ENCODE measurements around the gene LIMCH1.

The LIMCH1 gene

DNA sequence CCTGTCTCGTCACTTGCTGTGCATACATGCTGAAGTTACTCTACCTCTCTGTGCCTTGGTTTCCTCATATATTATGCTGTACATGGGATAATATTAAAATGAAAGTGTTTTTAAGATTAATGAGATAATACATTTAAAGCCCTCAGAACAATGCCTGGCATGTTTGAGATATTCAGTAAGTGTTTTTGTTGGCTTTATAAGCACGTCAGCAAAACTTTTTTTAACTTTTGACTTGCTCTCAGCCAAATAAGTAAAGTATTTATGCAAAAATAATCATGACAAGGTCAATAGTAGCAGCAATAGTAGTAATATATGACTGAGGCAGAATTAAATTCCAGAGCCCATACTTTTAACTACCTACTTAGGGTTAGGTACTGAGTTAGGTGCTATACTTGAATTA lies 29.2 kb downstream of the LIMCH1 start:
- H3K27me3 Mint-ChIP-seq, result no peaks in the 10 kb centered on the region
- ATAC-seq (ENCODE audit: low read depth) (no peak), DNase-seq (ENCODE audit: low spot score in 2 of 2) (no peak)
- no peaks in the 10 kb centered on the region for H3K9me3 Mint-ChIP-seq
- H3K27ac Mint-ChIP-seq, result no peak overlapping the region
- H3K36me3 Mint-ChIP-seq, result no peaks in the 10 kb centered on the region
- H3K4me3 Mint-ChIP-seq, result no peak overlapping the region
- H3K4me1 Mint-ChIP-seq, result no peaks in the 10 kb centered on the region

DNA sequence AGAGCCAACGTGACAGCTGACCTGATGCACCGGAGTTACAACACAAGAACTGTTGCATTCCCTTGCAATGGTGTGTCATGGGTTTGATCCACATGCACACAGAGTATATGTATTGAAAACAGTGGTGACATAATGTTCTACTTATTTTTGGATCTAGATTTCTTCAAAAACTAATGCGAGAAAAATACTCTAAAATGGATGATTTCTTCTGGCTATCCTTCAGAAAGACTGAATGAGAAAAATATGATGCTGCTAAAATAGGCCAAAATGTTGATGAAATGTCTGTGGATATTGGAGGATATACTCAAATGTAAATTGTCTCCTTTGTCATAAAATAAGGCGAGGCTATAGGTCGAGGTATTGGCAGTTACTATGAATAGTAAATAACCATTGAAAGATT lies 30.4 kb downstream of the LIMCH1 start:
- Mint-ChIP-seq H3K9me3 (no peaks in the 10 kb centered on the region), H3K4me3 (no peak overlapping the region), H3K27ac (no peak overlapping the region), H3K36me3 (no peaks in the 10 kb centered on the region), H3K27me3 (no peaks in the 10 kb centered on the region), H3K4me1 (no peaks in the 10 kb centered on the region)
- ATAC-seq (ENCODE audit: low read depth) (no peak), DNase-seq (ENCODE audit: low spot score in 2 of 2) (no peak)

DNA sequence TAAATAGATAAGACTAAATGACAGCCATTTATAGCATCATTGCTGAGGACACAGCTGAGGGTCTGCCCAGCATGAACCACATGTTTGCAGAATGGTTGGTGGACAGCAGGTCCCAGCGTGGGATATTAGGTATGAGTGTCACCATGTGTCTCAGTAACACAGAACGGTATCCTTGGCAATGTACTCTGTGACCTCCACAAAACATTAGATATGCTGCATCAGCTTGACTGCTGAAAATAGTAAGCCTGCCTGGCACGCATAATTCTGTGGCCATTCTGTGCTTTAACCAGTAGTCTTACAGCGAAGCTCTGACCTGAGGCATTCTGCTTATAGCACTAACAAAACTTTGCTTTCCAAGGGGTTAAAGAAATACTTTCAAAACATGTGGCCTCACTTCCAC lies 32.0 kb downstream of the LIMCH1 start:
- H3K4me1 Mint-ChIP-seq, result no peaks in the 10 kb centered on the region
- DNase-seq (ENCODE audit: low spot score in 2 of 2), result no peak
- no peak overlapping the region for H3K4me3 Mint-ChIP-seq
- no peak overlapping the region for H3K27ac Mint-ChIP-seq
- no peaks in the 10 kb centered on the region for H3K9me3 Mint-ChIP-seq
- no peaks in the 10 kb centered on the region for H3K27me3 Mint-ChIP-seq
- H3K36me3 Mint-ChIP-seq, result no peaks in the 10 kb centered on the region
- ATAC-seq (ENCODE audit: low read depth), result no peak

DNA sequence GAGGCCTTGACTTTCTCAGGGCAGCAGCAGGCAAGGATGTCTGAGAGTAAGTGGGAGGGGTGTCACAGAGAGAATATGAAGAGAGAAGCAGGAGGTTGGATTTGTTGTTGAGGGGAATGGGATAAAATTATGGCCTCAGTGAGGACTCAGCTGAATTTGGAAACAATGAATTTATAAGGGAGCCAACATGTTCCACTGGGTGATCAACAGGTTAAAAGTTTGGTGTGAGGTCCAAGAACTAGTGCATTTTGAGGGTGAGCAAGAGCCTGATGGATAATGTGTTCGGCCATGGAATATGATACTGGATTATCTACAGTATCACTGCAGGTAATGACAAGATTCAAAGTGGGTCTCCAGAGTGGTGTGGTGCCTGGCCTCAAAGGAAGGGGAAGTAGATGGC lies 33.5 kb downstream of the LIMCH1 start:
- H3K9me3 Mint-ChIP-seq, result no peaks in the 10 kb centered on the region
- H3K27me3 Mint-ChIP-seq, result no peaks in the 10 kb centered on the region
- H3K36me3 Mint-ChIP-seq, result no peaks in the 10 kb centered on the region
- DNase-seq (ENCODE audit: low spot score in 2 of 2) (no peak), ATAC-seq (ENCODE audit: low read depth) (no peak)
- no peaks in the 10 kb centered on the region for H3K4me1 Mint-ChIP-seq
- H3K27ac Mint-ChIP-seq, result no peak overlapping the region
- H3K4me3 Mint-ChIP-seq, result no peak overlapping the region

DNA sequence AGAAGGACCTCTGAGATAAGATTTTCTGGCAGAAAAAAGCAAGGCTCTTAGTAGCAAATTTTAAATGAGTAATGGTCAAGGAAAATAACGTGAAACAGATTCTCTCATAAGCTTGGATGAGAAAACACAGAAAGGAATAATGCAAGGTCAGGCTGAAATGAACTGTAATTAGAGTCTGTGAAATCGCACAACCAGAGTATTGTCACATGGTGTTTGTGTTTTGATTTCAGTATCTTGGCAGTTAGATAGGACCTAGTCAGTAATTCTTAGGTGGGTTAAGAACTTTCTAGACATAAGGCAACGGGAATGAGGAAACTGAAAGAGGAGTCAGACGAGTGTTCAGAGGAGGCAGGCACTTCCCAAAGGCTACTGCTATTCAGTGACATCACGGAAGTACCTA lies 34.6 kb downstream of the LIMCH1 start:
- H3K9me3 Mint-ChIP-seq, result no peaks in the 10 kb centered on the region

DNA sequence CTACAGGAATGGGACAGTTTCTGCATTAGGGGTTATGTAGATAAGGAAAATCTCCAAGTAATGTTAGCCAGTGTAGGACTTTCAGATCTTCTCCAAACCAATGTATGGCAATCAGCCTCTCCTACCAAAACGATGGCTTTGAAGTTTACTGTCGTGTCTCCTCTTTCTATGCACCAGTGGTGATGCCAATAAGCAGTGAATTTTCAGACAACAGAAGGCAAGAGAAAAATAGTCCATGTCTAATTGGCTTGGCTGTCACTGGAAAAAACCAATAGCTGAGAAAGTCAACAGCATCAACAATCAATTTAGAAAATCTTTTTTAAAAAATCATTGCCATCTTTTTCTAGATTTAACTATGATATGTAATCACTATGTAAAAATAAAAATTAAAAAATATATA lies 35.0 kb downstream of the LIMCH1 start:
- Mint-ChIP-seq H3K4me1 (no peaks in the 10 kb centered on the region), H3K27me3 (no peaks in the 10 kb centered on the region), H3K4me3 (no peak overlapping the region), H3K9me3 (no peaks in the 10 kb centered on the region), H3K36me3 (no peaks in the 10 kb centered on the region), H3K27ac (no peak overlapping the region)
- DNase-seq (ENCODE audit: low spot score in 2 of 2) (no peak), ATAC-seq (ENCODE audit: low read depth) (no peak)

More for the DNA sequence above, 34.6 kb downstream of the LIMCH1 start:
- ATAC-seq (ENCODE audit: low read depth) (no peak), DNase-seq (ENCODE audit: low spot score in 2 of 2) (no peak)
- H3K36me3 Mint-ChIP-seq, result no peaks in the 10 kb centered on the region
- no peak overlapping the region for H3K4me3 Mint-ChIP-seq
- H3K4me1 Mint-ChIP-seq, result no peaks in the 10 kb centered on the region
- no peak overlapping the region for H3K27ac Mint-ChIP-seq
- H3K27me3 Mint-ChIP-seq, result no peaks in the 10 kb centered on the region

DNA sequence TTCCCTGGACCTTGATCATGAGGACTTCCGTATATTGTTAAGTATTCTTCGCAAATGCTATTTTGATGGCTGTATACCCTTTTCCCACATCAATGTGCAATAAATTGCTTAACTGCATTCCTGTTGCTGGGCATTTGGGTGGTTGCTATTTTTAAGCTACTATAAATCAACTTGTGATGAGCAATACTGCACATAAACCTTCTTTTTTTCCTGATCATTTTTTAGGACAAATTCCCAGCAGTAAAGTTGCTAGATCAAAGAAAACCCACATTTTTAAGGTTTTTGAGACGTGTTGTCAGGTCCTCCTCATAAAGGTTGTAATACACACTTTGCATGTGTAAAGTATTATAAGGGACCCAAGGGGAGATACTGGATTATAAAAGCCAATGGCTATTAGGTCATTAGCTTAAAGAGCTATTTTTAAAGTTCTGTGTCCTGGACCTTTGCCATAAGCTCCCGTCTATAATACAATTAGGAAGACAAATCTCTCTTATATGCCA lies 35.6 kb downstream of the LIMCH1 start:
- no peaks in the 10 kb centered on the region for H3K36me3 Mint-ChIP-seq
- H3K4me1 Mint-ChIP-seq, result no peaks in the 10 kb centered on the region
- H3K27ac Mint-ChIP-seq, result no peak overlapping the region
- DNase-seq (ENCODE audit: low spot score in 2 of 2), result no peak
- H3K4me3 Mint-ChIP-seq, result no peak overlapping the region
- no peaks in the 10 kb centered on the region for H3K9me3 Mint-ChIP-seq
- ATAC-seq (ENCODE audit: low read depth), result no peak
- H3K27me3 Mint-ChIP-seq, result no peaks in the 10 kb centered on the region

DNA sequence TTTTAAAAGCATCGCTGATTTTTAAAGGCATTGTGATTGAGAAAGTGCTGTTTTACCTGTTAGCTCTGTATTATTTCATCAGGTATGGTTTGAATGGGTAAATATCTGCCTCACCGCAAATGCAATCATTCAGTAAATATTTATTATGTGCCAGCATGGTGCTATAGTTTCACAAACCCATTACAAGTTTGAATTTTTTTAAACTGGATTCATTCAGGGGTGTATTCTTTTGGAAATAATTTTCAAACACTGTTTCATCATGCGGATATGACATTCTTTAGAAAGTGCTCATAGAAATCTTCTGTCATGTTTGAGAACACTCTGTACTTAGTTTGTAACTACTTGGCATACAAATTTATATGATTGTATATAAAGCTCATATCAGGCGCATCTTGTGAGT lies 37.2 kb downstream of the LIMCH1 start:
- Mint-ChIP-seq H3K27me3 (no peaks in the 10 kb centered on the region), H3K9me3 (no peaks in the 10 kb centered on the region), H3K4me1 (no peaks in the 10 kb centered on the region), H3K27ac (no peak overlapping the region), H3K36me3 (no peaks in the 10 kb centered on the region), H3K4me3 (no peak overlapping the region)
- ATAC-seq (ENCODE audit: low read depth) (no peak), DNase-seq (ENCODE audit: low spot score in 2 of 2) (no peak)

DNA sequence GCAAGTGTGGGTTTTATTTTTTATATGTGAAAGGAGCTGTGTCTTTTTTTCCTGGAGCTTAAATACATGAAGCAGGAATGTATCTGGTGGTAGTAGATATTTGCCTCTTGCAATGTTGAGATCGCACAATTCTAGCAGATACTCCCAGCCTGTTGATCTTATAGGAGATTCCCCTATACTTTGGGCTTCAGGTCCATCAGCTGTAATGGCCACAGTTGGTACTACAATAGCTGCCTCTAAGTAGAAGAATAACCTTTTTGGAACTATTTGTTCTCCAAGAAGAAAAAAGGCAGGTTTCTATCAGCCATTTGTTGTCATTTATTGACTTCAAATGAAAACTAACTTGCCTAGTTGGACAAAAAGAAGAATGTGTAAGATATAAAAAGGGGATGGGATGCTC lies 37.7 kb downstream of the LIMCH1 start:
- no peak overlapping the region for H3K4me3 Mint-ChIP-seq
- no peaks in the 10 kb centered on the region for H3K4me1 Mint-ChIP-seq
- no peaks in the 10 kb centered on the region for H3K9me3 Mint-ChIP-seq
- no peak overlapping the region for H3K27ac Mint-ChIP-seq
- DNase-seq (ENCODE audit: low spot score in 2 of 2) (no peak), ATAC-seq (ENCODE audit: low read depth) (no peak)
- H3K36me3 Mint-ChIP-seq, result no peaks in the 10 kb centered on the region
- no peaks in the 10 kb centered on the region for H3K27me3 Mint-ChIP-seq

DNA sequence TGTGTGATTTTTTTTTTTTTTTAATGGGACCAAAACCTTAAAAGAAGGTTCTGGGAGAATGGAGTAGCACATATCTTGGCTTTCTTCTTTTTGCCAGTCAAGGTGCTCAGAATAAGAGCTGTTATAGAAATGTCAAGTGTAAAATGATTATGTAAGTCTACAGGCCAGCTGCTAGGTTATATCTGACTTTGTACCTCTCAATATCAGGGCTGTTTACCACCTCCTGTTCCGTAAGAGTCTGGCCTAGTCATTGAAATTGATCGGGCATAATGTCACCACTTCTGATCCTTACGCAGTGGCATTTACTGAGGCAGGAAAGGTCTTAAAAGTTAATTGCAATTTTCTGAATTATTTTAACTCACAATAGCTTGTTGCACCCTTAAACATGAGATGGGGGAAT lies 41.1 kb downstream of the LIMCH1 start:
- Mint-ChIP-seq H3K4me1 (no peaks in the 10 kb centered on the region), H3K27me3 (no peaks in the 10 kb centered on the region), H3K9me3 (peaks cover 2% of the 10 kb centered on the region), H3K36me3 (no peaks in the 10 kb centered on the region), H3K4me3 (no peak overlapping the region), H3K27ac (no peak overlapping the region)
- DNase-seq (ENCODE audit: low spot score in 2 of 2) (no peak), ATAC-seq (ENCODE audit: low read depth) (no peak)

DNA sequence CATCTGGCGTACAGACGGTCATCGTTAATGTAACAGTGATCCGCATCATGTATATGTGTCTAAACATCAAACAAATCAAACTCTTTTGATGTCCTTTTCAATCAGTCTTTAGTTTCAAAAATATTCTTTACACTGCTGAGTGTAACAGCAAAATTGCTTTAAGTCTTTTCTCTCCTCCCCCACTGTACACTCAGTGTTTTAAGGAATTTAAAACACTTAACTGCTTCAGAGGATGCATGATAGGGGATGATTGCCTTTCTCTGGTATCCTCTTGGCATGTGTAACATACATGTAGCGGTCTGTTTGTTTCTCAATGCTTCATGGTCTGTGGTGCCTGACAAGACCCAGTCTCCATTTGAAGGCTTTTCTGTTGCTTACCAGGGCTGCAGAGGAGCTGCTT lies 41.6 kb downstream of the LIMCH1 start:
- Mint-ChIP-seq H3K27ac (no peak overlapping the region), H3K4me1 (no peaks in the 10 kb centered on the region), H3K4me3 (no peak overlapping the region), H3K36me3 (no peaks in the 10 kb centered on the region), H3K27me3 (no peaks in the 10 kb centered on the region), H3K9me3 (peaks cover 4% of the 10 kb centered on the region)
- DNase-seq (ENCODE audit: low spot score in 2 of 2) (no peak), ATAC-seq (ENCODE audit: low read depth) (no peak)

DNA sequence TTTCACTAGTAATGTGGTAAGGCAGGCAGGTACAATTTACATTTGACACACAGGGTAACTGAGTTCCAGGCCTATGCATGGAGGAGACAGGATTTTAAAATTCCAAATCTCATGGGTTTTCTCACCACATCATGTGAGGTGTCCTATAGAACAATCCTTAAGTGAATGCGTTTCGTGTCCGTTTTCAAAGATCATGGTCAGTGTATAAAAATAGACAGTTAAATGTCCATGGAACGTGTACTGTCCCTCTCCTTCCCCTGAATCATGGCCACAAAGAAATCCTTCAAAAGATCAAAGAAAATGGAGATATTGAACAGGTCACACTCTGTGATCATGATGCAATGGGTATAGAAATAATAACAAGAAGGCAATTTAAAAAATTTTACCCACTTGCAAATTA lies 42.0 kb downstream of the LIMCH1 start:
- H3K27ac Mint-ChIP-seq, result no peak overlapping the region
- no peak overlapping the region for H3K4me3 Mint-ChIP-seq
- H3K27me3 Mint-ChIP-seq, result no peaks in the 10 kb centered on the region
- no peaks in the 10 kb centered on the region for H3K36me3 Mint-ChIP-seq
- ATAC-seq (ENCODE audit: low read depth), result no peak
- H3K4me1 Mint-ChIP-seq, result no peaks in the 10 kb centered on the region
- DNase-seq (ENCODE audit: low spot score in 2 of 2), result no peak
- H3K9me3 Mint-ChIP-seq, result peaks cover 6% of the 10 kb centered on the region

DNA sequence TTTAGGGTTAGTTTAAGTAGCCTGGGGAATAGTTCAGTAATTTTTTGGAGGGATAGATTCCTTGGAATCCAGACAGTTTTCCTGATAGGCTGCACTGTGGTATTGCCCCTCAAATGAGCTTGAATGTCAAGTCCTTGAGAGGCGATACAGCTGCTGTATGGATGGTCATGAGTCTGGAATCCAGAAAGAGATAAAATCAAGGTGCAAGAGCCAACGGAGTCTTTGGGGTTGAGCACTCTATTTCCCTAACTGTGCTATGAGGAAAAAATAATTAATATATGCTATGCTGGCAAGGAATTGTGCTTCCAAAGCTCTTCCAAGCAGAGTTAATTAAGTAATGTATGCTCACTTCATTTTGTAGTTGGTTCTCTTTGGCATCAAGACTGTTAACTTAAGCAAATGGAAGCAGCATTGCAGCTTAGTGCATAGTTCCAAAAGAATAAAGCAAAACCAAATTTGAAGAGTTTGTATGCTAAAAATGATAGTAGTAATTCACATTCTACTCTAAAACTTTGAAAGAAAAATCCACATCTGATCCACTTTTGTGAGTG lies 48.8 kb downstream of the LIMCH1 start:
- H3K27ac Mint-ChIP-seq, result no peak overlapping the region
- H3K4me3 Mint-ChIP-seq, result no peak overlapping the region
- no peaks in the 10 kb centered on the region for H3K4me1 Mint-ChIP-seq
- no peaks in the 10 kb centered on the region for H3K36me3 Mint-ChIP-seq
- no peak for ATAC-seq (ENCODE audit: low read depth)
- H3K9me3 Mint-ChIP-seq, result peaks cover 8% of the 10 kb centered on the region
- peaks cover 2% of the 10 kb centered on the region for H3K27me3 Mint-ChIP-seq
- no peak for DNase-seq (ENCODE audit: low spot score in 2 of 2)

DNA sequence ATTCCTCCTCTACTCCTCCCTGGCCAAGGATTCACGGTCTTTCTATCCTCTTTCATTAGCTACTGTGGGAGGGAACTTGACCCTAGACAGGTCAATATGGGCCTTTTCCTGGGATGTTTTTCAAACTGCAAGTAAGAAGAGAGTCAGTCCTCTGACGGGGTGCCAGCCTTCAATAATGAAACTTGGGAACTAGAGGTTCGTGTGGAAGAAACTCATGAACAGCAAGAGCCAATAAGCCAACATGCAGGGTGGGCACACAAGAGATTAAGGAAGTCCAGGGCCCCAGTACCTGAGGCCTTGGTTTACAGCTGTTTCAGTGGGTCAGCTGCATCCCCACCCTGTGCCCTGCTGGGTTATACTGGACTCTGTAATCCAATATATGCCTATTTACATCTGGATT lies 49.3 kb downstream of the LIMCH1 start:
- ATAC-seq (ENCODE audit: low read depth), result no peak
- Mint-ChIP-seq H3K4me3 (no peak overlapping the region), H3K4me1 (no peaks in the 10 kb centered on the region), H3K27me3 (peaks cover 2% of the 10 kb centered on the region), H3K36me3 (no peaks in the 10 kb centered on the region), H3K27ac (no peak overlapping the region), H3K9me3 (peaks cover 8% of the 10 kb centered on the region)
- DNase-seq (ENCODE audit: low spot score in 2 of 2), result no peak

DNA sequence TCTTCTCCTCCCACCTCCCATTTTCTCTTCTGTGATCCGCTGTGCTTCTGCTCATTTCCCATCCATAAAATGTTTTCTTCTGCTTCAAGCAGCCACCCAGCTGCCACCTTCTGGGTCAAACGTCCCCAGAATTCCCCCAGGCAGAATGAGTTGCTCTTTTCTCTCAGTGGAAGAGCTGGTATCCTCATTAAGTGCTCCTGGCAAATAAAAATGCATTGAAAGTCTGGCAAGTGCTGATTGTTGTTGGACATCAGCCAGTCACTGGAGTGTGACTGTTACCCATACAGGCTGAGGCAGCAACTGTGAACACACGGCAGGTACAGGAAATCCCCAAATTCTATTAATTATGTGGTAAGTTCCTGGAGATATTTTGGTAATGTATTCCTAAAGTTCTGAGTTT lies 52.6 kb downstream of the LIMCH1 start:
- Mint-ChIP-seq H3K36me3 (no peaks in the 10 kb centered on the region), H3K9me3 (no peaks in the 10 kb centered on the region), H3K27ac (no peak overlapping the region), H3K4me3 (no peak overlapping the region), H3K4me1 (no peaks in the 10 kb centered on the region), H3K27me3 (peaks cover 4% of the 10 kb centered on the region)
- ATAC-seq (ENCODE audit: low read depth) (no peak), DNase-seq (ENCODE audit: low spot score in 2 of 2) (no peak)

Data from memory B cell (primary cell).